G401.6 (cell line): Measurements from ENCODE around the gene ADD3.

Experiments used
- FAIRE-seq: peaks from 2 replicates; lab custom pipeline; 2012; peaks lifted over from hg19 to GRCh38; lab: Jason Lieb, UNC

Gene ADD3

GRCh38 chr10:110006358-110007160 is 1.2 kb upstream of the ADD3 start:
- no peak for FAIRE-seq

- no peak for FAIRE-seq
Observed at GRCh38 chr10:110007161-110007700, 553 bp upstream of the ADD3 start.

- no peak for FAIRE-seq
Observed at GRCh38 chr10:110008518-110009339, 945 bp downstream of the ADD3 start.

GRCh38 chr10:110009736-110010475 is 2.1 kb downstream of the ADD3 start:
- no peak for FAIRE-seq

GRCh38 chr10:110010486-110011378 is 2.9 kb downstream of the ADD3 start:
- no peak for FAIRE-seq

- FAIRE-seq = no peak
Observed at GRCh38 chr10:110011681-110012080, 3.9 kb downstream of the ADD3 start.

- FAIRE-seq = no peak
Observed at GRCh38 chr10:110013630-110014293, 6.0 kb downstream of the ADD3 start.

GRCh38 chr10:110016039-110016438 is 8.3 kb downstream of the ADD3 start:
- FAIRE-seq = peak; percentile 46

- no peak for FAIRE-seq
Observed at GRCh38 chr10:110017052-110017451, 9.3 kb downstream of the ADD3 start.

GRCh38 chr10:110017907-110018306 is 10.1 kb downstream of the ADD3 start:
- no peak for FAIRE-seq

GRCh38 chr10:110020265-110020664 is 12.5 kb downstream of the ADD3 start:
- no peak for FAIRE-seq

GRCh38 chr10:110022716-110023504 is 15.1 kb downstream of the ADD3 start:
- no peak for FAIRE-seq

GRCh38 chr10:110023785-110024465 is 16.1 kb downstream of the ADD3 start:
- no peak for FAIRE-seq

- no peak for FAIRE-seq
Observed at GRCh38 chr10:110029450-110029849, 21.7 kb downstream of the ADD3 start.

- no peak for FAIRE-seq
Observed at GRCh38 chr10:110032801-110033700, 25.3 kb downstream of the ADD3 start.

GRCh38 chr10:110033701-110034235 is 26.0 kb downstream of the ADD3 start:
- no peak for FAIRE-seq

- FAIRE-seq = no peak
Observed at GRCh38 chr10:110034596-110034995, 26.8 kb downstream of the ADD3 start.
